HepG2 (cell line): ENCODE measurements around the gene RNF208. TPM values are rescaled to one million over a fixed set of nuclear protein-coding genes. Genes with fewer than 3 reads are reported as not detected.

Experiments used
- ATM ChIP-seq: fragments of 450-650 bp; IDR thresholded peaks from 2 replicates; pipeline ENCODE4 v1.7.1; 2017; ENCODE audit warnings: mild to moderate bottlenecking, borderline replicate concordance
- BRD4 ChIP-seq: sonication (generic); formaldehyde crosslinking; IDR thresholded peaks from 2 replicates; pipeline ENCODE4 v1.4.0; 2020; ENCODE audit warnings: missing genetic modification reagents
- CAMTA2 ChIP-seq: sonication (generic); formaldehyde crosslinking; IDR thresholded peaks from 2 replicates; pipeline ENCODE4 v1.4.0; 2020; ENCODE audit warnings: mild to moderate bottlenecking, missing genetic modification reagents, borderline replicate concordance
- CHD2 ChIP-seq: IDR thresholded peaks from 2 replicates; pipeline ENCODE4 v1.6.1; 2011; ENCODE audit warnings: low read depth, low read length, improper control_type of control experiment
- CREM ChIP-seq, 2 experiments: sonication (generic) in 1 of 2; formaldehyde crosslinking in 1 of 2; IDR thresholded peaks; 2 replicates each; pipeline versions ENCODE4 v1.4.0 to v1.6.1; 2016 to 2020; ENCODE audit warnings: antibody characterized with exemption in 1 of 2, mild to moderate bottlenecking in 1 of 2, missing genetic modification reagents in 1 of 2
- GATA4 ChIP-seq: sonication (generic); IDR thresholded peaks from 2 replicates; pipeline ENCODE4 v1.6.1; 2016; ENCODE audit warnings: antibody characterized with exemption, low read depth, borderline replicate concordance
- HDAC1 ChIP-seq: sonication (generic); formaldehyde crosslinking; IDR thresholded peaks from 2 replicates; pipeline ENCODE4 v1.5.1; 2020; ENCODE audit warnings: mild to moderate bottlenecking, missing genetic modification reagents
- MEF2D ChIP-seq: sonication (generic); formaldehyde crosslinking; IDR thresholded peaks from 2 replicates; pipeline ENCODE4 v1.5.1; 2020; ENCODE audit warnings: mild to moderate bottlenecking, missing genetic modification reagents
- SALL2 ChIP-seq: sonication (generic); formaldehyde crosslinking; IDR thresholded peaks from 2 replicates; pipeline ENCODE4 v1.8.1; 2023; ENCODE audit warnings: mild to moderate bottlenecking, missing genetic modification reagents, inconsistent platforms
- SP140L ChIP-seq: sonication (generic); formaldehyde crosslinking; IDR thresholded peaks from 2 replicates; pipeline ENCODE4 v1.4.0; 2020; ENCODE audit warnings: missing genetic modification reagents, borderline replicate concordance
- TCF12 ChIP-seq, 2 experiments: fragments of 450-650 bp in 1 of 2; sonication (generic) in 1 of 2; formaldehyde crosslinking in 1 of 2; IDR thresholded peaks; 2 replicates each; pipeline versions ENCODE4 v1.6.1 to v1.8.0; 2017 to 2022; ENCODE audit warnings: antibody characterized with exemption in 1 of 2, mild to moderate bottlenecking in 1 of 2, missing genetic modification reagents in 1 of 2, moderate library complexity in 1 of 2
- ZNF292 ChIP-seq: sonication (generic); formaldehyde crosslinking; IDR thresholded peaks from 2 replicates; pipeline ENCODE4 v1.8.1; 2022; ENCODE audit warnings: mild to moderate bottlenecking, low read depth, missing genetic modification reagents, borderline replicate concordance
- ZNF44 ChIP-seq: sonication (generic); formaldehyde crosslinking; IDR thresholded peaks from 2 replicates; pipeline ENCODE4 v1.5.1; 2020; ENCODE audit warnings: mild to moderate bottlenecking, missing genetic modification reagents
- ZNF564 ChIP-seq: sonication (generic); formaldehyde crosslinking; IDR thresholded peaks from 2 replicates; pipeline ENCODE4 v1.8.1; 2023; ENCODE audit warnings: mild to moderate bottlenecking, missing genetic modification reagents
- ZNF883 ChIP-seq: sonication (generic); formaldehyde crosslinking; IDR thresholded peaks from 2 replicates; pipeline ENCODE4 v1.5.1; 2020; ENCODE audit warnings: mild to moderate bottlenecking, missing genetic modification reagents; ENCODE audit errors: not compliant biosample characterization
- polyA plus RNA-seq, 8 experiments: library from polyadenylated mRNA; depleted of rRNA in 3 of 8; stranded (reverse) in 7 of 8; unstranded in 1 of 8; fragments of >200 nt; fragmentation: Illumina TruSeq in 4 of 8; extraction: Trizol in 4 of 8; gene quantifications; 2 replicates each; pipeline versions ENCODE4 v1.2.1 to v1.2.3, GENCODE V29; 2011 to 2016; ENCODE audit warnings: low read depth in 4 of 8, missing spikeins in 1 of 8, mixed read lengths in 1 of 8; ENCODE audit not compliant: insufficient read depth in 1 of 8
- total RNA-seq, 5 experiments: library from RNA; depleted of rRNA; stranded (reverse); fragments of >200 nt; fragmentation: Illumina TruSeq; extraction: Trizol; gene quantifications; 2 replicates each; pipeline ENCODE4 v1.2.3, GENCODE V29; 2016; ENCODE audit warnings: low read depth in 1 of 5
- TF ChIP-seq, protein P1 (sequence below): sonication (generic); formaldehyde crosslinking; IDR thresholded peaks from 2 replicates; pipeline ENCODE4 v1.4.0; 2020; ENCODE audit warnings: missing genetic modification reagents
- TF ChIP-seq, protein P2 (sequence below): IDR thresholded peaks from 2 replicates; pipeline ENCODE4 v1.6.1; 2016
- TF ChIP-seq, protein P3 (sequence below): sonication (generic); formaldehyde crosslinking; IDR thresholded peaks from 2 replicates; pipeline ENCODE4 v1.4.0; 2020; ENCODE audit warnings: mild to moderate bottlenecking, missing genetic modification reagents, borderline replicate concordance

Gene RNF208
- total and polyA plus RNA-seq, 2 of the 13 experiments (the other 11 are each of a cell fraction or from before 2014, with no cell fraction given): 1.6 to 2.1 TPM

DNA sequence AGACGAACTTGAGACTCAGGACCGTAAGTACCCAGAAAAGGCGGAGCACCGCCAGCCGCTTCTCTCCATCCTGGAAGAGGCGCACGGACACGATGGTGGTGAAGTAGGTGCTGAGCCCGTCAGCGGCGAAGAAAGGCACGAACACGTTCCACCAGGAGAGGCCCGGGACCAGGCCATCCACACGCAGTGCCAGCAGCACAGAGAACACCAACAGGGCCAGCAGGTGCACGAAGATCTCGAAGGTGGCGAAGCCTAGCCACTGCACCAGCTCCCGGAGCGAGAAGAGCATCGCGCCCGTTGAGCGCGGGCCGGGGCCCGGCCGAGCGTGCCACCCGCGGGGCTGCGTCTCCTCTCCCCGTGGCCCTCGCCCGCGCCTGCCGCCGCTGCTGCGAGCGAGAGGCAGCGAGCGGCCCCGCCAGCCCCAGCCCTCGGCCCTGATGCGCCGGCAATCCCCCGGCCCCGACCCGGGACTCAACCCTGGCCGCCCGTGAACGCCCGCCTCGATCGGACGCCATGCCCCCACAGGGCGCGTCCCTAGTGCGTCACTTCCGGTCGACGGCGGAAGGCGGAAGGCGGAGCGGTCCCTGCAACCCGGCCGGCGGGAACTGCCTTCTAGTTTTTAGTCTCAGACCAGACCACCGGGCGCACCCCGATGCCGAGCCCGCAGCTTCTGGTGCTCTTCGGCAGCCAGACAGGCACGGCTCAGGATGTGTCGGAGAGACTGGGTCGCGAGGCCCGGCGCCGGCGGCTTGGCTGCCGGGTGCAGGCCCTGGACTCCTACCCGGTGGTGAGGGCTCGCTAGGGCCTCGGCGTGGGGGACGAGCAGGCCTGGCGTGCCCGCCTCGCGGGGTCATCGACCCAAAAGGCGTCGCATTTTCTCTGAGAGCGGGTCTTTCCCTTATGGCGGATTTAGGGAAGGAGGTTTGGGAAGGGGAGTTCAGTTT is 16.6 kb downstream of the RNF208 start, which contains the start of the genes NDOR1 and TMEM203 (continued):
- TF ChIP-seq, protein P1, sequence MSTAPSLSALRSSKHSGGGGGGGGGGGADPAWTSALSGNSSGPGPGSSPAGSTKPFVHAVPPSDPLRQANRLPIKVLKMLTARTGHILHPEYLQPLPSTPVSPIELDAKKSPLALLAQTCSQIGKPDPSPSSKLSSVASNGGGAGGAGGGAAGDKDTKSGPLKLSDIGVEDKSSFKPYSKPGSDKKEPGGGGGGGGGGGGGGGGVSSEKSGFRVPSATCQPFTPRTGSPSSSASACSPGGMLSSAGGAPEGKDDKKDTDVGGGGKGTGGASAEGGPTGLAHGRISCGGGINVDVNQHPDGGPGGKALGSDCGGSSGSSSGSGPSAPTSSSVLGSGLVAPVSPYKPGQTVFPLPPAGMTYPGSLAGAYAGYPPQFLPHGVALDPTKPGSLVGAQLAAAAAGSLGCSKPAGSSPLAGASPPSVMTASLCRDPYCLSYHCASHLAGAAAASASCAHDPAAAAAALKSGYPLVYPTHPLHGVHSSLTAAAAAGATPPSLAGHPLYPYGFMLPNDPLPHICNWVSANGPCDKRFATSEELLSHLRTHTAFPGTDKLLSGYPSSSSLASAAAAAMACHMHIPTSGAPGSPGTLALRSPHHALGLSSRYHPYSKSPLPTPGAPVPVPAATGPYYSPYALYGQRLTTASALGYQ (CRISPR knock-in tag): no peak; the same call in 1 of the 2 replicates
- TF ChIP-seq SP140L (no peak), CAMTA2 (no peak; the same call in 1 of the 2 replicates), ZNF292 (CRISPR knock-in tag) (no peak), MEF2D (CRISPR knock-in tag) (no peak), ZNF44 (CRISPR knock-in tag) (peak; percentile 68; the same call in 1 of the 2 replicates), ZNF564 (CRISPR knock-in tag) (0 out of 2 replicates have a peak, but pooled peaks have one; percentile 47), BRD4 (CRISPR knock-in tag) (peak; percentile 67; the same call in 1 of the 2 replicates), TCF12 (IDR thresholded peaks at IDR 0.05) (no peak), TCF12 (CRISPR knock-in tag; IDR thresholded peaks at IDR 0.05) (0 out of 2 replicates have a peak, but pooled peaks have one; percentile 28), SALL2 (CRISPR knock-in tag) (0 out of 2 replicates have a peak, but pooled peaks have one; percentile 78), ATM (no peak), HDAC1 (peak; percentile 100), CHD2 (no peak), GATA4 (no peak), CREM (IDR thresholded peaks at IDR 0.05) (peak; percentile 93), CREM (CRISPR knock-in tag; IDR thresholded peaks at IDR 0.05) (peak; percentile 95), ZNF883 (no peak)
- TF ChIP-seq, protein P2, sequence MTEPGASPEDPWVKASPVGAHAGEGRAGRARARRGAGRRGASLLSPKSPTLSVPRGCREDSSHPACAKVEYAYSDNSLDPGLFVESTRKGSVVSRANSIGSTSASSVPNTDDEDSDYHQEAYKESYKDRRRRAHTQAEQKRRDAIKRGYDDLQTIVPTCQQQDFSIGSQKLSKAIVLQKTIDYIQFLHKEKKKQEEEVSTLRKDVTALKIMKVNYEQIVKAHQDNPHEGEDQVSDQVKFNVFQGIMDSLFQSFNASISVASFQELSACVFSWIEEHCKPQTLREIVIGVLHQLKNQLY (CRISPR knock-in tag): no peak; the same call in 1 of the 2 replicates
- TF ChIP-seq, protein P3, sequence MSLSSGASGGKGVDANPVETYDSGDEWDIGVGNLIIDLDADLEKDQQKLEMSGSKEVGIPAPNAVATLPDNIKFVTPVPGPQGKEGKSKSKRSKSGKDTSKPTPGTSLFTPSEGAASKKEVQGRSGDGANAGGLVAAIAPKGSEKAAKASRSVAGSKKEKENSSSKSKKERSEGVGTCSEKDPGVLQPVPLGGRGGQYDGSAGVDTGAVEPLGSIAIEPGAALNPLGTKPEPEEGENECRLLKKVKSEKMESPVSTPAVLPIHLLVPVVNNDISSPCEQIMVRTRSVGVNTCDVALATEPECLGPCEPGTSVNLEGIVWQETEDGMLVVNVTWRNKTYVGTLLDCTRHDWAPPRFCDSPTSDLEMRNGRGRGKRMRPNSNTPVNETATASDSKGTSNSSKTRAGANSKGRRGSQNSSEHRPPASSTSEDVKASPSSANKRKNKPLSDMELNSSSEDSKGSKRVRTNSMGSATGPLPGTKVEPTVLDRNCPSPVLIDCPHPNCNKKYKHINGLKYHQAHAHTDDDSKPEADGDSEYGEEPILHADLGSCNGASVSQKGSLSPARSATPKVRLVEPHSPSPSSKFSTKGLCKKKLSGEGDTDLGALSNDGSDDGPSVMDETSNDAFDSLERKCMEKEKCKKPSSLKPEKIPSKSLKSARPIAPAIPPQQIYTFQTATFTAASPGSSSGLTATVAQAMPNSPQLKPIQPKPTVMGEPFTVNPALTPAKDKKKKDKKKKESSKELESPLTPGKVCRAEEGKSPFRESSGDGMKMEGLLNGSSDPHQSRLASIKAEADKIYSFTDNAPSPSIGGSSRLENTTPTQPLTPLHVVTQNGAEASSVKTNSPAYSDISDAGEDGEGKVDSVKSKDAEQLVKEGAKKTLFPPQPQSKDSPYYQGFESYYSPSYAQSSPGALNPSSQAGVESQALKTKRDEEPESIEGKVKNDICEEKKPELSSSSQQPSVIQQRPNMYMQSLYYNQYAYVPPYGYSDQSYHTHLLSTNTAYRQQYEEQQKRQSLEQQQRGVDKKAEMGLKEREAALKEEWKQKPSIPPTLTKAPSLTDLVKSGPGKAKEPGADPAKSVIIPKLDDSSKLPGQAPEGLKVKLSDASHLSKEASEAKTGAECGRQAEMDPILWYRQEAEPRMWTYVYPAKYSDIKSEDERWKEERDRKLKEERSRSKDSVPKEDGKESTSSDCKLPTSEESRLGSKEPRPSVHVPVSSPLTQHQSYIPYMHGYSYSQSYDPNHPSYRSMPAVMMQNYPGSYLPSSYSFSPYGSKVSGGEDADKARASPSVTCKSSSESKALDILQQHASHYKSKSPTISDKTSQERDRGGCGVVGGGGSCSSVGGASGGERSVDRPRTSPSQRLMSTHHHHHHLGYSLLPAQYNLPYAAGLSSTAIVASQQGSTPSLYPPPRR (CRISPR knock-in tag): no peak
